ENCODE measurements around the gene HAUS8.
A peak's percentile ranks its signal among the peaks of the same experiment; 100 is the strongest.

The HAUS8 gene

GRCh38 chr19:17045907-17046502 lies 29.2 kb downstream of the HAUS8 start:
- Histone ChIP-seq H3K4me3 (ENCODE audit: low read length) (no peak overlapping the region), H3K27me3 (ENCODE audit: control insufficient read depth, insufficient read depth, low read length) (no peaks in the 10 kb centered on the region), H3K4me1 (ENCODE audit: control insufficient read depth, low read depth, low read length) (no peaks in the 10 kb centered on the region), H3K9me3 (ENCODE audit: control insufficient read depth, low read depth, low read length) (no peaks in the 10 kb centered on the region), H3K36me3 (ENCODE audit: control insufficient read depth, low read depth, low read length) (peaks cover 21% of the 10 kb centered on the region), H3K9ac (ENCODE audit: low read length) (no peak overlapping the region), H3K27ac (ENCODE audit: low read length) (no peak overlapping the region)

DNA sequence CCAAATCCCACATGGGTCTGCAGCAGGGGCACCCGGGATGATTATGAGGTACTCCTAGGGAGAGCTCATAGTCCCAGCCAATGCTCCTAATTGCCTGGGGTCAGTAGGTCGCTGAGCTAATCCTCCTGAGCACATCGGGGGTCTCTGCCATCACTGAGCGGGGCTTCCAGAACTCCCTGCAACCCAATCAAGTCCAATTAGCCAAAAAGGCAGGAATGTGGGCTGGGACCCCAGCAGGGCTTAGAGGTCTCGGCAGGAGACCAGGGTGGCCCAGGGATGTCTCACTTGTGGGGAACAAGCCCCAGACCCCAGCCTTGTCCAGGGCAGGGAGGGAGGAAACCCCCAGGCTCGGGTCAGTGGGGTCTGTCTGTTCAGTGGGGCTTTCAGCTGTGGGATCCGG lies 31.5 kb downstream of the HAUS8 start:
- H3K4me1 ChIP-seq (ENCODE audit: control insufficient read depth, low read depth, low read length): no peaks in the 10 kb centered on the region
- no peaks in the 10 kb centered on the region for H3K9me3 ChIP-seq (ENCODE audit: control insufficient read depth, low read depth, low read length)
- no peak overlapping the region for H3K27ac ChIP-seq (ENCODE audit: low read length)
- H3K27me3 ChIP-seq (ENCODE audit: control insufficient read depth, insufficient read depth, low read length): no peaks in the 10 kb centered on the region
- H3K4me3 ChIP-seq (ENCODE audit: low read length): no peak overlapping the region
- H3K9ac ChIP-seq (ENCODE audit: low read length): no peak overlapping the region
- peaks cover under 1% of the 10 kb centered on the region for H3K36me3 ChIP-seq (ENCODE audit: control insufficient read depth, low read depth, low read length)

- Histone ChIP-seq H3K9ac (ENCODE audit: low read length) (no peak overlapping the region), H3K27me3 (ENCODE audit: control insufficient read depth, insufficient read depth, low read length) (no peaks in the 10 kb centered on the region), H3K4me1 (ENCODE audit: control insufficient read depth, low read depth, low read length) (no peaks in the 10 kb centered on the region), H3K9me3 (ENCODE audit: control insufficient read depth, low read depth, low read length) (no peaks in the 10 kb centered on the region), H3K36me3 (ENCODE audit: control insufficient read depth, low read depth, low read length) (no peaks in the 10 kb centered on the region), H3K27ac (ENCODE audit: low read length) (no peak overlapping the region), H3K4me3 (ENCODE audit: low read length) (no peak overlapping the region)
Observed at GRCh38 chr19:17041976-17042375, 33.3 kb downstream of the HAUS8 start.

DNA sequence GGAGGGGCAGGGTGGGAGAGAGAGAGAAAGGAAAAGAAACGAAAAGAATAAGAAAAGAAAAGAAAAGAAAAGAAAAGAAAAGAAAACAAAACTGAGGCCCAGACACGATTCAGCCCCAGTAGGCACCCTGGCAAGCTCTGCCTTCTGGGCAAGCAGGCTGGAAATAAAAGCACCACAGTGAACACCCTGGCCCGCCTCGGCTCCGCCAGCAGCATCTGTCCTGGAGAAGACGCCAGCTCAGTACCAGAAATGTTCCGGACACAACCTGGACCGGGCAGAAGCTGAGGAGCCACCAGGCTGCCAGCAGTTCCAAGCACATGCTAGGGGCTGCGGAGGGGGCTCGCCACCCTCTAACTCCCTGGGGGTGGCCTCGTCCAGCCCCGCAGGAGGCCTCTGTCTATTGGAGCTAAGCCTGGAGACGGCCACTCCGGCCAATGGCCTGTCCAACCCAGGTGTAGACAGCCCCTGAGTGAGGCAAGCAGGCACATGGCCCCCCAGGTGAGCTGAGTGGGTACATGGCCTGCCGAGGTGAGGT lies 37.2 kb downstream of the HAUS8 start:
- Histone ChIP-seq H3K9ac (ENCODE audit: low read length) (no peak overlapping the region), H3K4me3 (ENCODE audit: low read length) (no peak overlapping the region), H3K27me3 (ENCODE audit: control insufficient read depth, insufficient read depth, low read length) (no peaks in the 10 kb centered on the region), H3K36me3 (ENCODE audit: control insufficient read depth, low read depth, low read length) (no peaks in the 10 kb centered on the region), H3K4me1 (ENCODE audit: control insufficient read depth, low read depth, low read length) (no peaks in the 10 kb centered on the region), H3K27ac (ENCODE audit: low read length) (no peak overlapping the region), H3K9me3 (ENCODE audit: control insufficient read depth, low read depth, low read length) (no peaks in the 10 kb centered on the region)

DNA sequence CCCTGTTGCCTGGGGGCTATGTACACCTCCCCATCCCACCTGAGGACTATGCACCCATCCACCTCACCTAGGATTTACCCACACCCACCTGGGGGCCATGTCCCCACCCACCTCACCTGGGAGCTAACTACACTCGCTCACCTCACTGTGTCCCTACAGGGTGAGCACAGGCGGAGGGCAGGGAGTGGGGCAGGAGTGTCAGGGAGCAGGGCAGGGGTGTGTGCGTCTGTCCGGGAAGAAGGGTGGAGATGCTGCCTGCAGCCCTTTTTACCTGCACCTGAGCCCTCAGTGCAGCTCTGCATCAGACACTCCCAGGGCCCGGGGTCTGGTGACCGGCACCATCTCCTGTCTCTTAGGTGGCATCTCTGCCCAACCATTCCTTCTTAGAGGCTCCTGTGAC lies 38.1 kb downstream of the HAUS8 start:
- no peaks in the 10 kb centered on the region for H3K27me3 ChIP-seq (ENCODE audit: control insufficient read depth, insufficient read depth, low read length)

DNA sequence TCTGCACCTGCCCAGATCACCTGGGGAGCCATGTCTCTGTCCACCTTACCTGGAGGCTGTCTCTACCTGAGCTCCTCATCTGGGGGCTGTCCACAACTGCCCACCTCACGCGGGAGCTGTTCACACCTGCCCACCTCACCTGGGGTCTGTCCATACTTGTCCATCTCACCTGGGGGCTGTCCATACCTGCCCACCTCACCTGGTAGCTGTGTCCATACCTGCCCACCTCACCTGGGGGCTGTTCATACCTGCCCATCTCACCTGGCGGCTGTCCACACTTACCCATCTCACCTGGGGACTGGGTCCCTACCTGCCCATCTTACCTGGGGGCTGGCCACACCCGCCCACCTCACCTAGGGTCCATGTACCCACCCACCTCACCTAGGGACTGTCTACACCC lies 38.6 kb downstream of the HAUS8 start:
- no peaks in the 10 kb centered on the region for H3K36me3 ChIP-seq (ENCODE audit: control insufficient read depth, low read depth, low read length)
- no peak overlapping the region for H3K4me3 ChIP-seq (ENCODE audit: low read length)
- no peak overlapping the region for H3K9ac ChIP-seq (ENCODE audit: low read length)
- no peak overlapping the region for H3K27ac ChIP-seq (ENCODE audit: low read length)
- H3K9me3 ChIP-seq (ENCODE audit: control insufficient read depth, low read depth, low read length): no peaks in the 10 kb centered on the region
- H3K4me1 ChIP-seq (ENCODE audit: control insufficient read depth, low read depth, low read length): no peaks in the 10 kb centered on the region
- no peaks in the 10 kb centered on the region for H3K27me3 ChIP-seq (ENCODE audit: control insufficient read depth, insufficient read depth, low read length)

More for the DNA sequence above, 38.1 kb downstream of the HAUS8 start:
- Histone ChIP-seq H3K27ac (ENCODE audit: low read length) (no peak overlapping the region), H3K4me3 (ENCODE audit: low read length) (no peak overlapping the region), H3K9me3 (ENCODE audit: control insufficient read depth, low read depth, low read length) (no peaks in the 10 kb centered on the region), H3K36me3 (ENCODE audit: control insufficient read depth, low read depth, low read length) (no peaks in the 10 kb centered on the region), H3K9ac (ENCODE audit: low read length) (no peak overlapping the region), H3K4me1 (ENCODE audit: control insufficient read depth, low read depth, low read length) (no peaks in the 10 kb centered on the region)

DNA sequence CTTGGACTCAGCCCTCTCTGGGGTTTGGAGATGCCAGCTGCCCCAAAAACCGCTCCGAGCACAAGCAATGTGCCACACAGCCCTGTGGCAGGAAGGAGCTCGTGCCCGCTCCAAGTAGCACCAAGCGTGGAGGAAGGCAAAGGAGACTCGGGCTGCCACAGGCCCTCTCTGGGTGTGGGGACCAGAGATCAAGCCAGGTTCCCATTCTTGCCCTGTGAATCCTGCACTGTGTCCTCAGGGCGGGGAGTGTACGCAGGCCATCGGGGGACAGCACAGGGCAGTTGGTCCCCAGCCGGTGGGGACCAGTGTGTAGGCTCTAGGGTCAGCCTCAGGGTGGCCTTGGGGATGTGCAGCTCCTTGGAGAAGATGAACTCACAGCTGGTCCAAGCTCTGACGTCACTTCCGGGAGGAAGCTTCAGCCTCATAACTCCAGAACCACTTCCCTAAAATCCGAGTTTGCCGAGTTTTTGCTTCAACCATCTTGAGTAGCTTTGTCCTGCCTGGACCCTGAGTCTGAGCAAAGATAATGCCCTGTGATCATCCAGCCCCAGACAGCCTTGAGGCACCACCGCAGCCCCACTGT lies 39.3 kb downstream of the HAUS8 start:
- Histone ChIP-seq H3K4me1 (ENCODE audit: control insufficient read depth, low read depth, low read length) (no peaks in the 10 kb centered on the region), H3K36me3 (ENCODE audit: control insufficient read depth, low read depth, low read length) (no peaks in the 10 kb centered on the region), H3K27me3 (ENCODE audit: control insufficient read depth, insufficient read depth, low read length) (no peaks in the 10 kb centered on the region), H3K9ac (ENCODE audit: low read length) (no peak overlapping the region), H3K9me3 (ENCODE audit: control insufficient read depth, low read depth, low read length) (no peaks in the 10 kb centered on the region), H3K4me3 (ENCODE audit: low read length) (no peak overlapping the region), H3K27ac (ENCODE audit: low read length) (no peak overlapping the region)

DNA sequence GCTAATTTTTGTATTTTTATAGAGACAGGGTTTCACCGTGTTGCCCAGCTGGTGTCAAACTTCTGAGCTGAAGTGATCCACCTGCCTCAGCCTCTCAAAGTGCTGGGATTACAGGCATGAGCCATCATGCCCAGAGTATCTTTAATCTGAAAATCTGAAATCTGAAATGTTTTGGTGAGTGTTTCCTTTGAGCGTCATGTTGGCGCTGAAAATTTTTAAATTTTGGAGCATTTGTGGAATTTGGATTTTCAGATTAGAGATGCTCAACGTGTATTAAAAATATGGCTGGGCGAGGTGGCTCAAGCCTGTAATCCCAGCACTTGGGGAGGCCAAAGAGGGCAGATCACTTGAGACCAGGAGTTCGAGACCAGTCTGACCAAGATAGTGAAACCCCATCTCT lies 43.5 kb downstream of the HAUS8 start:
- Histone ChIP-seq H3K9me3 (ENCODE audit: control insufficient read depth, low read depth, low read length) (no peaks in the 10 kb centered on the region), H3K4me1 (ENCODE audit: control insufficient read depth, low read depth, low read length) (no peaks in the 10 kb centered on the region), H3K27me3 (ENCODE audit: control insufficient read depth, insufficient read depth, low read length) (no peaks in the 10 kb centered on the region), H3K4me3 (ENCODE audit: low read length) (no peak overlapping the region), H3K36me3 (ENCODE audit: control insufficient read depth, low read depth, low read length) (no peaks in the 10 kb centered on the region), H3K9ac (ENCODE audit: low read length) (no peak overlapping the region), H3K27ac (ENCODE audit: low read length) (no peak overlapping the region)

GRCh38 chr19:17027535-17027975 lies 47.7 kb downstream of the HAUS8 start:
- Histone ChIP-seq H3K4me3 (ENCODE audit: low read length) (peak overlapping the region; percentile 37), H3K4me1 (ENCODE audit: control insufficient read depth, low read depth, low read length) (peaks cover 6% of the 10 kb centered on the region), H3K36me3 (ENCODE audit: control insufficient read depth, low read depth, low read length) (no peaks in the 10 kb centered on the region), H3K27me3 (ENCODE audit: control insufficient read depth, insufficient read depth, low read length) (peaks cover 19% of the 10 kb centered on the region), H3K9me3 (ENCODE audit: control insufficient read depth, low read depth, low read length) (peaks cover 5% of the 10 kb centered on the region), H3K9ac (ENCODE audit: low read length) (no peak overlapping the region), H3K27ac (ENCODE audit: low read length) (no peak overlapping the region)

GRCh38 chr19:17026706-17027534 lies 48.3 kb downstream of the HAUS8 start, which contains the start of gene CPAMD8:
Gene CPAMD8, minus strand, starts transcription at chr19:17026810. Its CDS starts 168 bp downstream, at chr19:17026642.
- peaks cover 6% of the 10 kb centered on the region for H3K4me1 ChIP-seq (ENCODE audit: control insufficient read depth, low read depth, low read length)
- H3K27ac ChIP-seq (ENCODE audit: low read length): no peak within 1 kb of the TSS
- H3K4me3 ChIP-seq (ENCODE audit: low read length): peak within 1 kb of the TSS; percentile 83
- H3K27me3 ChIP-seq (ENCODE audit: control insufficient read depth, insufficient read depth, low read length): peaks cover 19% of the 10 kb centered on the region
- H3K36me3 ChIP-seq (ENCODE audit: control insufficient read depth, low read depth, low read length): no peaks in the 10 kb centered on the region
- peak within 1 kb of the TSS; percentile 50 for H3K9ac ChIP-seq (ENCODE audit: low read length)
- H3K9me3 ChIP-seq (ENCODE audit: control insufficient read depth, low read depth, low read length): peaks cover 5% of the 10 kb centered on the region

DNA sequence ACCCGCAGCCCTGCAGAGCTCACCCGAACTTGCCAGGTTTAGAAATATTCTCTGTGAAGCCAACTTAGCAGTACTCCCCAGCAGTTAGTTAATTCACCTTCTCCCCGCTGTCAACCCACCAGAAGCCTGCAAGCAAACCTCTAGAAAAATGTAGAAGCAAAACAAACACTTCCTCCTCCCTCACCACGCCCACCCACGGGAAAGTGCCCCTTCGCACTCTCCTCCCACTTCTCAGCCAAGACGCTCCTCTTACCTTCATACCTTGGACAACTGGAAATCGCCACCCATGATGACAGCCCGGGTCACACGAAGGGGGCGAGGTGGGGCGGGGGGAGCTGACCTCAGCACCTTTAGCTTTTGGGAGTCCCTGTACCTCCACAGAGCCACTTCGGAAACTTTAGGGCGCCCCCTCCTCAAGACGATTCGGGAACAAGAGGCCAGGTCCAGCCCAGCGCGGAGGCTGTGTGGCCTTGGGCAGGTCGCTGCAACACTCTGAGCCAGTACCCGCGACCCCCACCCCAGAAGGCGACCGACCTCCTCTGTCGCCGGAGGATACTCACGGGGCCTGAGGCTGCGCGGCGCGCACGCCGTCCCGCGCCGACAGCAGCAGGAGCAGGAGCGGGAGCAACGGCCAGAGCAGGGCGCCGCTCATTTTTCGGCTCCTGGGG lies 49.1 kb downstream of the HAUS8 start:
- Histone ChIP-seq H3K9me3 (ENCODE audit: control insufficient read depth, low read depth, low read length) (peaks cover 5% of the 10 kb centered on the region), H3K27ac (ENCODE audit: low read length) (no peak overlapping the region), H3K36me3 (ENCODE audit: control insufficient read depth, low read depth, low read length) (no peaks in the 10 kb centered on the region), H3K4me3 (ENCODE audit: low read length) (peak overlapping the region; percentile 83), H3K9ac (ENCODE audit: low read length) (peak overlapping the region; percentile 50), H3K27me3 (ENCODE audit: control insufficient read depth, insufficient read depth, low read length) (peaks cover 19% of the 10 kb centered on the region), H3K4me1 (ENCODE audit: control insufficient read depth, low read depth, low read length) (peaks cover 6% of the 10 kb centered on the region)
